GM23338 (cell line): ENCODE data around the gene TCF3. TPM values are rescaled to one million over a fixed set of nuclear protein-coding genes. Genes with fewer than 3 reads are reported as not detected.

Experiments
- ATAC-seq: fragments of 200-7000 bp; cut with Tn5 transposase; 3 replicates; pipeline ENCODE4 v1.9.1; 2020
- DNase-seq: peaks from one replicate; pipeline ENCODE4 v3.0.0-alpha.2; 2015; ENCODE audit warnings: low spot score
- H2AFZ ChIP-seq: fragments of 200-600 bp; sonication (generic); 2 replicates; pipeline ENCODE4 v1.8.0; 2016; ENCODE audit warnings: antibody characterized with exemption, mild to moderate bottlenecking, moderate library complexity
- H3F3A ChIP-seq: fragments of 200-600 bp; sonication (generic); replicated peaks from 2 replicates; pipeline ENCODE4 v1.8.0; 2017; ENCODE audit warnings: antibody characterized with exemption, mixed run types, low read depth
- H3K27ac ChIP-seq: fragments of 200-600 bp; sonication (generic); 2 replicates; pipeline ENCODE4 v1.6.1; 2016; ENCODE audit warnings: low read depth
- H3K27me3 ChIP-seq: fragments of 200-600 bp; sonication (generic); 2 replicates; pipeline ENCODE4 v1.8.0; 2016; ENCODE audit warnings: mild to moderate bottlenecking, mixed run types, moderate library complexity; ENCODE audit not compliant: insufficient read depth
- H3K36me3 ChIP-seq: fragments of 200-600 bp; sonication (generic); 2 replicates; pipeline ENCODE4 v1.8.0; 2016; ENCODE audit warnings: mild to moderate bottlenecking; ENCODE audit not compliant: insufficient read depth
- H3K4me1 ChIP-seq: fragments of 200-600 bp; sonication (generic); 2 replicates; pipeline ENCODE4 v1.8.0; 2016; ENCODE audit warnings: mild to moderate bottlenecking, moderate library complexity; ENCODE audit not compliant: insufficient read depth
- H3K4me2 ChIP-seq: fragments of 200-600 bp; sonication (generic); 2 replicates; pipeline ENCODE4 v1.7.1; 2017; ENCODE audit warnings: mixed run types
- H3K4me3 ChIP-seq: fragments of 200-600 bp; sonication (generic); 2 replicates; pipeline ENCODE4 v1.6.1; 2016; ENCODE audit warnings: mixed run types
- H3K79me2 ChIP-seq: fragments of 200-600 bp; sonication (generic); replicated peaks from 2 replicates; pipeline ENCODE4 v1.8.0; 2017; ENCODE audit warnings: mild to moderate bottlenecking; ENCODE audit not compliant: insufficient read depth
- H3K9me2 ChIP-seq: fragments of 200-600 bp; sonication (generic); 2 replicates; pipeline ENCODE4 v1.8.0; 2017; ENCODE audit not compliant: insufficient read depth
- H4K20me1 ChIP-seq: fragments of 200-600 bp; sonication (generic); replicated peaks from 2 replicates; pipeline ENCODE4 v1.8.0; 2017; ENCODE audit warnings: mild to moderate bottlenecking; ENCODE audit not compliant: insufficient read depth
- H3K27ac Mint-ChIP-seq: 2 replicates; pipeline ENCODE4 v1.8.0; 2020; ENCODE audit warnings: inconsistent platforms, mild to moderate bottlenecking, moderate library complexity, mixed read lengths
- H3K27me3 Mint-ChIP-seq: 3 replicates; pipeline ENCODE4 v1.8.0; 2022; ENCODE audit warnings: low read depth, mild to moderate bottlenecking, moderate library complexity, mixed read lengths, inconsistent platforms; ENCODE audit not compliant: insufficient read depth, poor library complexity
- H3K36me3 Mint-ChIP-seq: 3 replicates; pipeline ENCODE4 v1.8.0; 2021; ENCODE audit warnings: low read depth, mild to moderate bottlenecking, inconsistent platforms, moderate library complexity, mixed read lengths
- H3K4me1 Mint-ChIP-seq: 3 replicates; pipeline ENCODE4 v1.8.0; 2020; ENCODE audit warnings: mild to moderate bottlenecking, inconsistent platforms, mixed read lengths
- H3K4me3 Mint-ChIP-seq: 3 replicates; pipeline ENCODE4 v1.8.0; 2021; ENCODE audit warnings: moderate library complexity, mild to moderate bottlenecking, inconsistent platforms, mixed read lengths
- H3K9me3 Mint-ChIP-seq: 3 replicates; pipeline ENCODE4 v1.8.0; 2020; ENCODE audit warnings: moderate library complexity, mild to moderate bottlenecking, inconsistent platforms, mixed read lengths
- CREB1 ChIP-seq: fragments of 250-450 bp; sonication (Bioruptor Pico); IDR thresholded peaks from 2 replicates; pipeline ENCODE4 v1.5.0; 2020; ENCODE audit warnings: low read depth, mild to moderate bottlenecking, moderate library complexity
- EZH2 ChIP-seq: fragments of 200-600 bp; sonication (generic); IDR thresholded peaks from one replicate; pipeline ENCODE4 v1.8.0; 2017; ENCODE audit warnings: antibody characterized with exemption, mild to moderate bottlenecking, low read depth; ENCODE audit not compliant: unreplicated experiment
- EZH2phosphoT487 ChIP-seq: fragments of 200-600 bp; sonication (generic); IDR thresholded peaks from one replicate; pipeline ENCODE4 v1.8.1; 2018; ENCODE audit warnings: antibody characterized with exemption; ENCODE audit not compliant: unreplicated experiment
- JUNB ChIP-seq: IDR thresholded peaks from one replicate; pipeline ENCODE4 v1.6.1; 2016; ENCODE audit warnings: antibody characterized with exemption; ENCODE audit not compliant: unreplicated experiment
- STAT1 ChIP-seq: IDR thresholded peaks from one replicate; pipeline ENCODE4 v1.6.1; 2016; ENCODE audit warnings: antibody characterized with exemption; ENCODE audit not compliant: unreplicated experiment
- ZNF114 ChIP-seq: fragments of 250-450 bp; sonication (Bioruptor Pico); IDR thresholded peaks from 2 replicates; pipeline ENCODE4 v1.5.0; 2020; ENCODE audit warnings: mild to moderate bottlenecking, moderate library complexity
- ZNF331 ChIP-seq: fragments of 250-450 bp; sonication (Bioruptor Pico); IDR thresholded peaks from 2 replicates; pipeline ENCODE4 v1.5.0; 2020; ENCODE audit warnings: low read depth, mild to moderate bottlenecking, moderate library complexity
- polyA plus RNA-seq: library from polyadenylated mRNA; unstranded; fragments of >200 nt; fragmentation: Nextera tagmentation; extraction: Ambion mirVana; gene quantifications from 2 replicates; pipeline ENCODE4 v1.2.1, GENCODE V29; 2016
- total RNA-seq: library from RNA; depleted of rRNA; stranded (reverse); fragments of >200 nt; shearing (Covaris generic); gene quantifications from 2 replicates; pipeline ENCODE4 v1.2.3, GENCODE V29; 2014
- TF ChIP-seq, protein P1 (sequence below): IDR thresholded peaks from 2 replicates; pipeline ENCODE4 v1.6.1; 2016; ENCODE audit warnings: antibody characterized with exemption
- TF ChIP-seq, protein P2 (sequence below): fragments of 250-450 bp; sonication (Bioruptor Pico); IDR thresholded peaks from 2 replicates; pipeline ENCODE4 v1.5.0; 2020; ENCODE audit warnings: mild to moderate bottlenecking, moderate library complexity
- TF ChIP-seq, protein P3 (sequence below): IDR thresholded peaks from one replicate; pipeline ENCODE4 v1.6.1; 2018; ENCODE audit warnings: antibody characterized with exemption; ENCODE audit not compliant: unreplicated experiment
- TF ChIP-seq, protein P4 (sequence below), 2 experiments: fragments of 200-600 bp in 1 of 2; sonication (generic) in 1 of 2; conservative IDR thresholded peaks; 2 replicates each; pipeline versions ENCODE4 v1.5.1 to v1.6.1; 2016 to 2017; ENCODE audit warnings: antibody characterized with exemption in 2 of 2, low read depth in 2 of 2, mild to moderate bottlenecking in 2 of 2, moderate library complexity in 1 of 2

TCF3 gene
- total and polyA plus RNA-seq, 2 experiments from 2014 or later: 166 to 383 TPM

DNA sequence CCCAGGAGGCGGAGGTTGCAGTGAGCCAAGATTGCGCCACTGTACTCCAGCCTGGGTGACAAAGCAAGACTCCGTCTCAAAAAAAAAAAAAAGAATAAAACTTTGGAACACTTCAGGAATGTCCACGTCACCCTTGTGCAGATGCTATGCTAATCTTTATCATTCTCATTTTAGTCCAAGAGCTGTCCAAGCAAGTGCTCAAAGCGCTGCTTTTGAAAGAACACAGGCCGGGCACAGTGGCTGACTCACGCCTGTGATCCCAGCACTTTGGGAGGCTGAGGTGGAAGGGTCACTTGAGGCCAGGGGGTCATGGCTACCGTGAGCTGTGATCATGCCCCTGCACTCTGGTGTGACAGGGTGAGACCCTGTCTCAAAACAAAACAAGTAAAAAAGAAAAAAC, 36.0 kb downstream of the TCF3 start (continued):
- TF ChIP-seq, protein P1, sequence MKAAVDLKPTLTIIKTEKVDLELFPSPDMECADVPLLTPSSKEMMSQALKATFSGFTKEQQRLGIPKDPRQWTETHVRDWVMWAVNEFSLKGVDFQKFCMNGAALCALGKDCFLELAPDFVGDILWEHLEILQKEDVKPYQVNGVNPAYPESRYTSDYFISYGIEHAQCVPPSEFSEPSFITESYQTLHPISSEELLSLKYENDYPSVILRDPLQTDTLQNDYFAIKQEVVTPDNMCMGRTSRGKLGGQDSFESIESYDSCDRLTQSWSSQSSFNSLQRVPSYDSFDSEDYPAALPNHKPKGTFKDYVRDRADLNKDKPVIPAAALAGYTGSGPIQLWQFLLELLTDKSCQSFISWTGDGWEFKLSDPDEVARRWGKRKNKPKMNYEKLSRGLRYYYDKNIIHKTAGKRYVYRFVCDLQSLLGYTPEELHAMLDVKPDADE: no peak
- TF ChIP-seq EZH2: no peak

DNA sequence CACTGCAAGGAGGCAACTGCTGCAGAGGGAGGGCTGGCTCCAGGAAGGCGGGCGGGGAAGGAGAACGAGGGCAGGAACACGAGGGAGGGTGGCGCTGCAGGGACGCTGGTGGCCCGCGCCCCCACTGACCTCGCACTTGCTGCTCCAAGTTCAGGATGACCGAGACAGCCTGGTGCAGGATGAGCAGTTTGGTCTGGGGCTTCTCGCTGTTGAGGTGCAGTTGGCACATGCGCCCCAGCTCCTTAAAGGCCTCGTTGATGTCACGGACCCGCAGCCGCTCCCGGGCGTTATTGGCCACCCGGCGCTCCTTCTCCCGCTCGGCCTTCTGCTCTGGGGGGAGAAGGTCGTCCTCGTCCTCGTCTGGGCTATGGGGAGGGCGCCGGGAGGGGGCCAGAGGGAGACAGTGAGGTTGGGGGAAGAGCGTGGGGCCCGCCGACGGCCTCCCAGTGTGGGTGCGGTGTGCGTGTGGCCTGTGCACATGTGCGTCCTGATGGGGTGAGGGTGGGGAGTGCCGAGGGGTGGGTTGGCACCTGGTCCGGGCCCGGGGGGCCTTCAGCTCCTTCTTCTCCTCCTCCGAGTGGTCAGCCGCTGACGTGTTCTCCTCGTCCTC, 37.2 kb downstream of the TCF3 start:
- Histone ChIP-seq H4K20me1 (peaks cover 16% of the 10 kb centered on the region), H3K4me3 (no peak overlapping the region), H3K4me2 (no peak overlapping the region), H3K79me2 (no peaks in the 10 kb centered on the region; the same call in 1 of the 2 replicates), H3K36me3 (peaks cover 21% of the 10 kb centered on the region), H3F3A (0 out of 2 replicates have a peak, but pooled peaks cover 14% of the 10 kb centered on the region), H3K27me3 (no peaks in the 10 kb centered on the region), H2AFZ (no peak overlapping the region), H3K9me2 (no peaks in the 10 kb centered on the region), H3K4me1 (no peaks in the 10 kb centered on the region), H3K27ac (no peak overlapping the region)
- ATAC-seq (no peak), DNase-seq (no peak)
- H3K4me1 Mint-ChIP-seq: peaks cover 8% of the 10 kb centered on the region; the same call in 2 of the 3 replicates
- no peak overlapping the region for H3K27ac Mint-ChIP-seq
- peaks cover 3% of the 10 kb centered on the region; the same call in 1 of the 3 replicates for H3K9me3 Mint-ChIP-seq
- H3K36me3 Mint-ChIP-seq: peaks cover 88% of the 10 kb centered on the region
- peaks cover 22% of the 10 kb centered on the region for H3K27me3 Mint-ChIP-seq
- no peak overlapping the region for H3K4me3 Mint-ChIP-seq
- TF ChIP-seq STAT1 (no peak), CREB1 (CRISPR knock-in tag) (no peak), EZH2phosphoT487 (no peak), ZNF114 (no peak), ZNF331 (CRISPR knock-in tag) (no peak), JUNB (no peak)
- TF ChIP-seq, protein P2, sequence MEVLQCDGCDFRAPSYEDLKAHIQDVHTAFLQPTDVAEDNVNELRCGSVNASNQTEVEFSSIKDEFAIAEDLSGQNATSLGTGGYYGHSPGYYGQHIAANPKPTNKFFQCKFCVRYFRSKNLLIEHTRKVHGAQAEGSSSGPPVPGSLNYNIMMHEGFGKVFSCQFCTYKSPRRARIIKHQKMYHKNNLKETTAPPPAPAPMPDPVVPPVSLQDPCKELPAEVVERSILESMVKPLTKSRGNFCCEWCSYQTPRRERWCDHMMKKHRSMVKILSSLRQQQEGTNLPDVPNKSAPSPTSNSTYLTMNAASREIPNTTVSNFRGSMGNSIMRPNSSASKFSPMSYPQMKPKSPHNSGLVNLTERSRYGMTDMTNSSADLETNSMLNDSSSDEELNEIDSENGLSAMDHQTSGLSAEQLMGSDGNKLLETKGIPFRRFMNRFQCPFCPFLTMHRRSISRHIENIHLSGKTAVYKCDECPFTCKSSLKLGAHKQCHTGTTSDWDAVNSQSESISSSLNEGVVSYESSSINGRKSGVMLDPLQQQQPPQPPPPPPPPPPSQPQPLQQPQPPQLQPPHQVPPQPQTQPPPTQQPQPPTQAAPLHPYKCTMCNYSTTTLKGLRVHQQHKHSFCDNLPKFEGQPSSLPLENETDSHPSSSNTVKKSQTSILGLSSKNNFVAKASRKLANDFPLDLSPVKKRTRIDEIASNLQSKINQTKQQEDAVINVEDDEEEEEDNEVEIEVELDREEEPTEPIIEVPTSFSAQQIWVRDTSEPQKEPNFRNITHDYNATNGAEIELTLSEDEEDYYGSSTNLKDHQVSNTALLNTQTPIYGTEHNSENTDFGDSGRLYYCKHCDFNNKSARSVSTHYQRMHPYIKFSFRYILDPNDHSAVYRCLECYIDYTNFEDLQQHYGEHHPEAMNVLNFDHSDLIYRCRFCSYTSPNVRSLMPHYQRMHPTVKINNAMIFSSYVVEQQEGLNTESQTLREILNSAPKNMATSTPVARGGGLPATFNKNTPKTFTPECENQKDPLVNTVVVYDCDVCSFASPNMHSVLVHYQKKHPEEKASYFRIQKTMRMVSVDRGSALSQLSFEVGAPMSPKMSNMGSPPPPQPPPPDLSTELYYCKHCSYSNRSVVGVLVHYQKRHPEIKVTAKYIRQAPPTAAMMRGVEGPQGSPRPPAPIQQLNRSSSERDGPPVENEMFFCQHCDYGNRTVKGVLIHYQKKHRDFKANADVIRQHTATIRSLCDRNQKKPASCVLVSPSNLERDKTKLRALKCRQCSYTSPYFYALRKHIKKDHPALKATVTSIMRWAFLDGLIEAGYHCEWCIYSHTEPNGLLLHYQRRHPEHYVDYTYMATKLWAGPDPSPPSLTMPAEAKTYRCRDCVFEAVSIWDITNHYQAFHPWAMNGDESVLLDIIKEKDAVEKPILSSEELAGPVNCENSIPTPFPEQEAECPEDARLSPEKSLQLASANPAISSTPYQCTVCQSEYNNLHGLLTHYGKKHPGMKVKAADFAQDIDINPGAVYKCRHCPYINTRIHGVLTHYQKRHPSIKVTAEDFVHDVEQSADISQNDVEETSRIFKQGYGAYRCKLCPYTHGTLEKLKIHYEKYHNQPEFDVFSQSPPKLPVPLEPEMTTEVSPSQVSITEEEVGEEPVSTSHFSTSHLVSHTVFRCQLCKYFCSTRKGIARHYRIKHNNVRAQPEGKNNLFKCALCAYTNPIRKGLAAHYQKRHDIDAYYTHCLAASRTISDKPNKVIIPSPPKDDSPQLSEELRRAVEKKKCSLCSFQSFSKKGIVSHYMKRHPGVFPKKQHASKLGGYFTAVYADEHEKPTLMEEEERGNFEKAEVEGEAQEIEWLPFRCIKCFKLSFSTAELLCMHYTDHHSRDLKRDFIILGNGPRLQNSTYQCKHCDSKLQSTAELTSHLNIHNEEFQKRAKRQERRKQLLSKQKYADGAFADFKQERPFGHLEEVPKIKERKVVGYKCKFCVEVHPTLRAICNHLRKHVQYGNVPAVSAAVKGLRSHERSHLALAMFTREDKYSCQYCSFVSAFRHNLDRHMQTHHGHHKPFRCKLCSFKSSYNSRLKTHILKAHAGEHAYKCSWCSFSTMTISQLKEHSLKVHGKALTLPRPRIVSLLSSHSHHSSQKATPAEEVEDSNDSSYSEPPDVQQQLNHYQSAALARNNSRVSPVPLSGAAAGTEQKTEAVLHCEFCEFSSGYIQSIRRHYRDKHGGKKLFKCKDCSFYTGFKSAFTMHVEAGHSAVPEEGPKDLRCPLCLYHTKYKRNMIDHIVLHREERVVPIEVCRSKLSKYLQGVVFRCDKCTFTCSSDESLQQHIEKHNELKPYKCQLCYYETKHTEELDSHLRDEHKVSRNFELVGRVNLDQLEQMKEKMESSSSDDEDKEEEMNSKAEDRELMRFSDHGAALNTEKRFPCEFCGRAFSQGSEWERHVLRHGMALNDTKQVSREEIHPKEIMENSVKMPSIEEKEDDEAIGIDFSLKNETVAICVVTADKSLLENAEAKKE (CRISPR knock-in tag): no peak
- TF ChIP-seq, protein P3, sequence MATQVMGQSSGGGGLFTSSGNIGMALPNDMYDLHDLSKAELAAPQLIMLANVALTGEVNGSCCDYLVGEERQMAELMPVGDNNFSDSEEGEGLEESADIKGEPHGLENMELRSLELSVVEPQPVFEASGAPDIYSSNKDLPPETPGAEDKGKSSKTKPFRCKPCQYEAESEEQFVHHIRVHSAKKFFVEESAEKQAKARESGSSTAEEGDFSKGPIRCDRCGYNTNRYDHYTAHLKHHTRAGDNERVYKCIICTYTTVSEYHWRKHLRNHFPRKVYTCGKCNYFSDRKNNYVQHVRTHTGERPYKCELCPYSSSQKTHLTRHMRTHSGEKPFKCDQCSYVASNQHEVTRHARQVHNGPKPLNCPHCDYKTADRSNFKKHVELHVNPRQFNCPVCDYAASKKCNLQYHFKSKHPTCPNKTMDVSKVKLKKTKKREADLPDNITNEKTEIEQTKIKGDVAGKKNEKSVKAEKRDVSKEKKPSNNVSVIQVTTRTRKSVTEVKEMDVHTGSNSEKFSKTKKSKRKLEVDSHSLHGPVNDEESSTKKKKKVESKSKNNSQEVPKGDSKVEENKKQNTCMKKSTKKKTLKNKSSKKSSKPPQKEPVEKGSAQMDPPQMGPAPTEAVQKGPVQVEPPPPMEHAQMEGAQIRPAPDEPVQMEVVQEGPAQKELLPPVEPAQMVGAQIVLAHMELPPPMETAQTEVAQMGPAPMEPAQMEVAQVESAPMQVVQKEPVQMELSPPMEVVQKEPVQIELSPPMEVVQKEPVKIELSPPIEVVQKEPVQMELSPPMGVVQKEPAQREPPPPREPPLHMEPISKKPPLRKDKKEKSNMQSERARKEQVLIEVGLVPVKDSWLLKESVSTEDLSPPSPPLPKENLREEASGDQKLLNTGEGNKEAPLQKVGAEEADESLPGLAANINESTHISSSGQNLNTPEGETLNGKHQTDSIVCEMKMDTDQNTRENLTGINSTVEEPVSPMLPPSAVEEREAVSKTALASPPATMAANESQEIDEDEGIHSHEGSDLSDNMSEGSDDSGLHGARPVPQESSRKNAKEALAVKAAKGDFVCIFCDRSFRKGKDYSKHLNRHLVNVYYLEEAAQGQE: no peak
- TF ChIP-seq, protein P4, sequence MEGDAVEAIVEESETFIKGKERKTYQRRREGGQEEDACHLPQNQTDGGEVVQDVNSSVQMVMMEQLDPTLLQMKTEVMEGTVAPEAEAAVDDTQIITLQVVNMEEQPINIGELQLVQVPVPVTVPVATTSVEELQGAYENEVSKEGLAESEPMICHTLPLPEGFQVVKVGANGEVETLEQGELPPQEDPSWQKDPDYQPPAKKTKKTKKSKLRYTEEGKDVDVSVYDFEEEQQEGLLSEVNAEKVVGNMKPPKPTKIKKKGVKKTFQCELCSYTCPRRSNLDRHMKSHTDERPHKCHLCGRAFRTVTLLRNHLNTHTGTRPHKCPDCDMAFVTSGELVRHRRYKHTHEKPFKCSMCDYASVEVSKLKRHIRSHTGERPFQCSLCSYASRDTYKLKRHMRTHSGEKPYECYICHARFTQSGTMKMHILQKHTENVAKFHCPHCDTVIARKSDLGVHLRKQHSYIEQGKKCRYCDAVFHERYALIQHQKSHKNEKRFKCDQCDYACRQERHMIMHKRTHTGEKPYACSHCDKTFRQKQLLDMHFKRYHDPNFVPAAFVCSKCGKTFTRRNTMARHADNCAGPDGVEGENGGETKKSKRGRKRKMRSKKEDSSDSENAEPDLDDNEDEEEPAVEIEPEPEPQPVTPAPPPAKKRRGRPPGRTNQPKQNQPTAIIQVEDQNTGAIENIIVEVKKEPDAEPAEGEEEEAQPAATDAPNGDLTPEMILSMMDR (conservative IDR thresholded peaks at IDR 0.05; ENCODE audit: low read depth in 2 of 2): no peak
